BLaER1 treated with 17β-estradiol and CSF1 and Interleukin-3, amounts not matched to agents 10 nM and 100 nM (cell line): ENCODE measurements around the gene LZTFL1.

Source experiments
- H3K27ac ChIP-seq, 11 experiments: shearing (Covaris generic); formaldehyde crosslinking; 2 replicates each; pipeline ENCODE4 v1.8.1; 2022
- H3K27me3 ChIP-seq, 11 experiments: shearing (Covaris generic); formaldehyde crosslinking; 2 replicates each; pipeline ENCODE4 v1.8.1; 2022
- H3K36me3 ChIP-seq, 11 experiments: shearing (Covaris generic); formaldehyde crosslinking; 2 replicates each; pipeline ENCODE4 v1.8.1; 2022
- H3K4me1 ChIP-seq, 10 experiments: shearing (Covaris generic); formaldehyde crosslinking; 2 replicates each; pipeline ENCODE4 v1.8.1; 2022
- H3K4me2 ChIP-seq, 11 experiments: shearing (Covaris generic); formaldehyde crosslinking; 2 replicates each; pipeline ENCODE4 v1.8.1; 2022
- H3K4me3 ChIP-seq, 10 experiments: shearing (Covaris generic); formaldehyde crosslinking; 2 replicates each; pipeline ENCODE4 v1.8.1; 2022
- H3K9ac ChIP-seq, 11 experiments: shearing (Covaris generic); formaldehyde crosslinking; 2 replicates each; pipeline ENCODE4 v1.8.1; 2022
- H3K9me3 ChIP-seq, 11 experiments: shearing (Covaris generic); formaldehyde crosslinking; replicated peaks in 1 of 11; 2 replicates each; pipeline ENCODE4 v1.8.1; 2022
- H4K20me1 ChIP-seq, 11 experiments: shearing (Covaris generic); formaldehyde crosslinking; 2 replicates each; pipeline ENCODE4 v1.8.1; 2022
- Cebpa-rat ChIP-seq, 11 experiments: shearing (Covaris generic); IDR thresholded peaks; 2 replicates each; pipeline ENCODE4 v1.8.1; 2022

Gene LZTFL1

GRCh38 chr3:45803252-45803935 is 38.5 kb downstream of the LZTFL1 start:
- peaks cover 0 to 5% (median 1%) of the 10 kb centered on the region in 11 experiments; a peak in 9 of 22 replicates for H3K27me3 ChIP-seq

GRCh38 chr3:45802146-45802545 is 39.8 kb downstream of the LZTFL1 start:
- TF ChIP-seq Cebpa-rat (IDR thresholded peaks at IDR 0.05), result no peak
- no peak overlapping the region for H3K27ac ChIP-seq
- H3K27me3 ChIP-seq, result peaks cover 7 to 17% (median 14%) of the 10 kb centered on the region in 11 experiments
- peaks cover 0 to 7% (median 2%) of the 10 kb centered on the region in 10 experiments; a peak in 6 of 20 replicates for H3K4me1 ChIP-seq
- H3K9me3 ChIP-seq, result peaks cover 0 to 8% (median 0%) of the 10 kb centered on the region in 11 experiments; a peak in 1 of 22 replicates
- no peak overlapping the region for H3K4me3 ChIP-seq
- H3K36me3 ChIP-seq, result no peaks in the 10 kb centered on the region
- H3K4me2 ChIP-seq, result peak overlapping the region in 4 of 11 experiments; percentile 5 to 32 (median 21); a peak in 6 of 22 replicates
- no peaks in the 10 kb centered on the region for H4K20me1 ChIP-seq
- H3K9ac ChIP-seq, result no peak overlapping the region

More at GRCh38 chr3:45803252-45803935, 38.5 kb downstream of the LZTFL1 start:
- Histone ChIP-seq H4K20me1 (no peaks in the 10 kb centered on the region), H3K4me3 (no peak overlapping the region), H3K9me3 (peaks cover 0 to 8% (median 0%) of the 10 kb centered on the region in 11 experiments; a peak in 1 of 22 replicates), H3K9ac (no peak overlapping the region), H3K4me2 (no peak overlapping the region), H3K27ac (no peak overlapping the region), H3K4me1 (peaks cover 0 to 17% (median 10%) of the 10 kb centered on the region in 10 experiments; a peak in 8 of 20 replicates), H3K36me3 (no peaks in the 10 kb centered on the region)
- no peak for TF ChIP-seq Cebpa-rat (IDR thresholded peaks at IDR 0.05)

GRCh38 chr3:45800611-45801010 is 41.3 kb downstream of the LZTFL1 start:
- H3K27ac ChIP-seq, result no peak overlapping the region
- no peak for TF ChIP-seq Cebpa-rat (IDR thresholded peaks at IDR 0.05)
- H3K27me3 ChIP-seq, result peaks cover 22 to 33% (median 29%) of the 10 kb centered on the region in 11 experiments
- H3K4me3 ChIP-seq, result no peak overlapping the region
- H3K9ac ChIP-seq, result no peak overlapping the region
- H3K4me2 ChIP-seq, result no peak overlapping the region
- peaks cover 0 to 15% (median 7%) of the 10 kb centered on the region in 11 experiments; a peak in 7 of 22 replicates for H3K9me3 ChIP-seq
- peaks cover 0 to 11% (median 2%) of the 10 kb centered on the region in 10 experiments; a peak in 6 of 20 replicates for H3K4me1 ChIP-seq
- H3K36me3 ChIP-seq, result no peaks in the 10 kb centered on the region
- H4K20me1 ChIP-seq, result no peaks in the 10 kb centered on the region

- Histone ChIP-seq H3K36me3 (no peaks in the 10 kb centered on the region), H3K9me3 (peaks cover 0 to 15% (median 5%) of the 10 kb centered on the region in 11 experiments; a peak in 6 of 22 replicates), H3K27me3 (peaks cover 32 to 43% (median 38%) of the 10 kb centered on the region in 11 experiments), H3K4me2 (no peak overlapping the region), H3K4me3 (no peak overlapping the region), H4K20me1 (no peaks in the 10 kb centered on the region), H3K4me1 (peaks cover 0 to 11% (median 2%) of the 10 kb centered on the region in 10 experiments; a peak in 6 of 20 replicates), H3K9ac (no peak overlapping the region), H3K27ac (no peak overlapping the region)
- TF ChIP-seq Cebpa-rat (IDR thresholded peaks at IDR 0.05), result no peak
Observed at GRCh38 chr3:45799586-45799985, 42.3 kb downstream of the LZTFL1 start.

- peaks cover 0 to 11% (median 2%) of the 10 kb centered on the region in 10 experiments; a peak in 6 of 20 replicates for H3K4me1 ChIP-seq
- TF ChIP-seq Cebpa-rat (IDR thresholded peaks at IDR 0.05), result no peak
- H3K4me3 ChIP-seq, result no peak overlapping the region
- H3K27me3 ChIP-seq, result peaks cover 32 to 48% (median 43%) of the 10 kb centered on the region in 11 experiments
- H3K9me3 ChIP-seq, result peaks cover 0 to 15% (median 5%) of the 10 kb centered on the region in 11 experiments; a peak in 6 of 22 replicates
- no peaks in the 10 kb centered on the region for H3K36me3 ChIP-seq
- H4K20me1 ChIP-seq, result no peaks in the 10 kb centered on the region
- H3K27ac ChIP-seq, result no peak overlapping the region
- no peak overlapping the region for H3K9ac ChIP-seq
- no peak overlapping the region for H3K4me2 ChIP-seq
Observed at GRCh38 chr3:45798034-45798433, 43.9 kb downstream of the LZTFL1 start.

GRCh38 chr3:45796902-45797637 is 44.8 kb downstream of the LZTFL1 start:
- Histone ChIP-seq H3K27me3 (peaks cover 32 to 48% (median 43%) of the 10 kb centered on the region in 11 experiments), H3K4me3 (peak overlapping the region in 5 of 10 experiments; percentile 20 to 60 (median 51); a peak in 11 of 20 replicates)
- TF ChIP-seq Cebpa-rat (IDR thresholded peaks at IDR 0.05), result no peak

GRCh38 chr3:45795882-45796765 is 45.8 kb downstream of the LZTFL1 start, which contains the start of gene SLC6A20:
SLC6A20 (minus strand) TSS chr3:45796536; CDS start chr3:45796419, 117 bp downstream.
- peaks cover 0 to 15% (median 5%) of the 10 kb centered on the region in 11 experiments; a peak in 7 of 22 replicates for H3K9me3 ChIP-seq
- peak within 1 kb of the TSS; percentile 32 to 81 (median 59); a peak in 21 of 22 replicates for H3K4me2 ChIP-seq
- no peaks in the 10 kb centered on the region for H3K36me3 ChIP-seq
- H3K9ac ChIP-seq, result peak within 1 kb of the TSS in 1 of 11 experiments; percentile 23; a peak in 1 of 22 replicates
- H4K20me1 ChIP-seq, result no peaks in the 10 kb centered on the region
- peak within 1 kb of the TSS in 9 of 10 experiments; percentile 20 to 60 (median 41); a peak in 14 of 20 replicates for H3K4me3 ChIP-seq
- H3K4me1 ChIP-seq, result peaks cover 11 to 22% (median 15%) of the 10 kb centered on the region in 10 experiments
- no peak within 1 kb of the TSS for H3K27ac ChIP-seq
- no peak for TF ChIP-seq Cebpa-rat (IDR thresholded peaks at IDR 0.05)
- peaks cover 32 to 48% (median 43%) of the 10 kb centered on the region in 11 experiments for H3K27me3 ChIP-seq

More at GRCh38 chr3:45796902-45797637, 44.8 kb downstream of the LZTFL1 start:
- Histone ChIP-seq H3K36me3 (no peaks in the 10 kb centered on the region), H3K4me1 (peaks cover 1 to 15% (median 6%) of the 10 kb centered on the region in 10 experiments; a peak in 19 of 20 replicates), H3K9me3 (peaks cover 0 to 15% (median 5%) of the 10 kb centered on the region in 11 experiments; a peak in 6 of 22 replicates), H3K4me2 (peak overlapping the region in 6 of 11 experiments; percentile 49 to 81 (median 66); a peak in 10 of 22 replicates), H3K27ac (no peak overlapping the region), H3K9ac (no peak overlapping the region), H4K20me1 (no peaks in the 10 kb centered on the region)

- no peak overlapping the region for H3K9ac ChIP-seq
- H3K4me2 ChIP-seq, result no peak overlapping the region
- no peaks in the 10 kb centered on the region for H4K20me1 ChIP-seq
- H3K27ac ChIP-seq, result no peak overlapping the region
- no peak overlapping the region for H3K4me3 ChIP-seq
- peaks cover 0 to 21% (median 6%) of the 10 kb centered on the region in 11 experiments; a peak in 12 of 22 replicates for H3K9me3 ChIP-seq
- H3K4me1 ChIP-seq, result peaks cover 15 to 28% (median 21%) of the 10 kb centered on the region in 10 experiments
- no peaks in the 10 kb centered on the region for H3K36me3 ChIP-seq
- peaks cover 32 to 48% (median 43%) of the 10 kb centered on the region in 11 experiments for H3K27me3 ChIP-seq
- TF ChIP-seq Cebpa-rat (IDR thresholded peaks at IDR 0.05), result no peak
Observed at GRCh38 chr3:45795509-45795881, 46.4 kb downstream of the LZTFL1 start.
